SK-N-MC (cell line): ENCODE data around the gene MACF1.

Source experiments
- DNase-seq: peaks from one replicate; pipeline ENCODE4 v3.0.0-alpha.2; 2011; ENCODE audit warnings: low read depth, low spot score
- H3K27ac ChIP-seq: fragments of 200-600 bp; sonication (generic); 2 replicates; pipeline ENCODE4 v1.5.1; 2016; ENCODE audit warnings: mixed run types
- H3K36me3 ChIP-seq: fragments of 200-600 bp; sonication (generic); 2 replicates; pipeline ENCODE4 v1.6.1; 2017; ENCODE audit warnings: antibody characterized with exemption, low read length, mixed read lengths; ENCODE audit not compliant: insufficient read depth
- H3K4me3 ChIP-seq: fragments of 200-600 bp; sonication (generic); 2 replicates; pipeline ENCODE4 v1.5.1; 2016
- H3K9ac ChIP-seq: fragments of 200-600 bp; sonication (generic); 2 replicates; pipeline ENCODE4 v1.8.0; 2017; ENCODE audit warnings: mixed run types, mixed read lengths; ENCODE audit not compliant: insufficient read length
- H3K9me3 ChIP-seq: fragments of 200-600 bp; sonication (generic); 2 replicates; pipeline ENCODE4 v1.6.1; 2017; ENCODE audit warnings: low read depth, mild to moderate bottlenecking, antibody characterized with exemption, low read length, moderate library complexity, mixed read lengths
- EZH2 ChIP-seq: fragments of 200-600 bp; sonication (generic); IDR thresholded peaks from one replicate; pipeline ENCODE4 v1.6.1; 2017; ENCODE audit warnings: antibody characterized with exemption
- FOXP2 ChIP-seq: optimal IDR thresholded peaks from 2 replicates; pipeline ENCODE3; 2011; ENCODE audit warnings: mild to moderate bottlenecking, moderate library complexity; ENCODE audit not compliant: insufficient read depth; ENCODE audit errors: extremely low read length, control extremely low read depth
- POLR2AphosphoS5 ChIP-seq: IDR thresholded peaks from 2 replicates; pipeline ENCODE4 v1.6.1; 2012; ENCODE audit warnings: mild to moderate bottlenecking, low read depth, low read length, borderline replicate concordance

MACF1 gene

DNA sequence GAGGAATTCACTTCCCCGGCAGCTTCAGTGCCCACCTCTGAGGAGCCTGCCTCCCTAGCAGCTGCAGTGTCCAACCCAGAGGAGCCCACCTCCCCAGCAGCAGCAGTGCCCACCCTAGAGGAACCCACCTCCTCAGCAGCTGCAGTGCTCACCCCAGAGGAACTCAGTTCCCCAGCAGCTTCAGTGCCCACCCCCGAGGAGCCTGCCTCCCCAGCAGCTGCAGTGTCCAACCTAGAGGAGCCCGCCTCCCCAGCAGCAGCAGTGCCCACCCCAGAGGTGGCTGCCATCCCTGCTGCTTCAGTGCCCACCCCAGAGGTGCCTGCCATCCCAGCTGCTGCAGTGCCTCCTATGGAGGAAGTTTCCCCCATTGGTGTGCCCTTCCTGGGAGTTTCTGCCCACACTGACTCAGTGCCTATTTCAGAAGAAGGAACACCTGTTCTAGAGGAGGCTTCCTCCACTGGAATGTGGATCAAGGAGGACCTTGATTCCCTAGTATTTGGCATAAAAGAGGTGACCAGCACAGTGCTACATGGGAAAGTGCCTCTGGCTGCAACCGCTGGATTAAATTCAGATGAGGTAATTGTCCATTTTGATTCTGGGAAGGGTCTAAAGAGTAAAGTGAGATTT lies 209.5 kb downstream of the MACF1 start:
- H3K9me3 ChIP-seq, result no peaks in the 10 kb centered on the region
- no peaks in the 10 kb centered on the region for H3K36me3 ChIP-seq
- DNase-seq, result no peak
- TF ChIP-seq POLR2AphosphoS5, result no peak
- no peak for TF ChIP-seq FOXP2
- no peak for TF ChIP-seq EZH2
- no peak overlapping the region for H3K4me3 ChIP-seq
- no peak overlapping the region for H3K9ac ChIP-seq
- H3K27ac ChIP-seq, result no peak overlapping the region

GRCh38 chr1:39415553-39415952 lies 211.1 kb downstream of the MACF1 start:
- TF ChIP-seq POLR2AphosphoS5 (no peak), EZH2 (no peak), FOXP2 (no peak)
- H3K9me3 ChIP-seq, result no peaks in the 10 kb centered on the region
- no peak overlapping the region for H3K4me3 ChIP-seq
- no peak overlapping the region for H3K9ac ChIP-seq
- no peaks in the 10 kb centered on the region for H3K36me3 ChIP-seq
- no peak for DNase-seq
- H3K27ac ChIP-seq, result no peak overlapping the region

DNA sequence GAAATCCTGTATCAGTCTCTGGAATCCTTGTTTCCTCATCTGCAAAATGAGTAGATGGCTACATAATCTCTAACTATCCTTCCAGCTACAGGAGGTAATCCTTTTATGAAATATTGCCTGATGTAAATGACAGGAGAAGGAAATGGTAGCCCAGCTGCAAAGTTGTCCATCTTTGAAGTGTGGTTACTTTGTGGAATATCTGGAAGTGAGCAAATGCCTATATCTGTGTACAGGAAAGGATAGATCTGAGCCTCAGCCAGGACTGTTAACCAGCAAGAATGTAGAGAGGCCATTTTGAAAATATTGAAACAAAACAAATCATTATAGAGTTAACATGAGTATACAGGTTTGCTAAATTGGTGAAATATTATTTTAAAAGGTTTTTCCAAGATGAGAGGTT lies 212.1 kb downstream of the MACF1 start:
- no peak for TF ChIP-seq FOXP2
- TF ChIP-seq POLR2AphosphoS5, result no peak
- no peak for TF ChIP-seq EZH2
- H3K27ac ChIP-seq, result no peak overlapping the region
- DNase-seq, result no peak
- H3K4me3 ChIP-seq, result no peak overlapping the region
- H3K36me3 ChIP-seq, result no peaks in the 10 kb centered on the region
- H3K9ac ChIP-seq, result no peak overlapping the region
- no peaks in the 10 kb centered on the region for H3K9me3 ChIP-seq

- TF ChIP-seq FOXP2, result no peak
- TF ChIP-seq EZH2, result no peak
- TF ChIP-seq POLR2AphosphoS5, result no peak
- Histone ChIP-seq H3K9ac (no peak overlapping the region), H3K36me3 (peaks cover 12% of the 10 kb centered on the region), H3K4me3 (no peak overlapping the region), H3K9me3 (no peaks in the 10 kb centered on the region), H3K27ac (no peak overlapping the region)
- DNase-seq, result no peak
Measured at GRCh38 chr1:39418236-39418635, 213.7 kb downstream of the MACF1 start.

DNA sequence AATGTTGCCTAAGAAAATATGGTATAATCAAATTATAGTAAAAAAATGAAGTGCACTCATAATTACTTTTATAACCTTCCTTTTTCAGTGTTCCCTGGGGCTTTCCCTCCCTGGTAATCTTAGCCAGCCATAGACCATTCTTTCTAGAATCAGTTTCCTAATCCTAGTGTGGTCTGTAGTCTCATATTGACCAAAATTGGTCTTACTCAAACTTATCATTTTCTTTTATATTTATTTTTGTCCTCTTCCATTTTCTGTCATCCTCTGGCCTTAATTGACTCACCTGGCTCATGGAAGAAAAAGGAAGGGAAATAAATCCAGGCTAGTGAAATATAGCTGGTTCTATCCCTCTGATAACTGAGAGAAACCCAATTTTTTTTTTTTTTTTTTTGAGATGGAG lies 216.0 kb downstream of the MACF1 start:
- Histone ChIP-seq H3K36me3 (peaks cover 22% of the 10 kb centered on the region), H3K27ac (no peak overlapping the region), H3K9me3 (no peaks in the 10 kb centered on the region), H3K9ac (no peak overlapping the region), H3K4me3 (no peak overlapping the region)
- TF ChIP-seq FOXP2, result no peak
- no peak for TF ChIP-seq EZH2
- TF ChIP-seq POLR2AphosphoS5, result no peak
- no peak for DNase-seq

GRCh38 chr1:39422614-39423013 lies 218.1 kb downstream of the MACF1 start:
- Histone ChIP-seq H3K9me3 (no peaks in the 10 kb centered on the region), H3K9ac (no peak overlapping the region), H3K36me3 (peaks cover 37% of the 10 kb centered on the region), H3K27ac (no peak overlapping the region), H3K4me3 (no peak overlapping the region)
- TF ChIP-seq FOXP2 (no peak), EZH2 (no peak), POLR2AphosphoS5 (no peak)
- no peak for DNase-seq

DNA sequence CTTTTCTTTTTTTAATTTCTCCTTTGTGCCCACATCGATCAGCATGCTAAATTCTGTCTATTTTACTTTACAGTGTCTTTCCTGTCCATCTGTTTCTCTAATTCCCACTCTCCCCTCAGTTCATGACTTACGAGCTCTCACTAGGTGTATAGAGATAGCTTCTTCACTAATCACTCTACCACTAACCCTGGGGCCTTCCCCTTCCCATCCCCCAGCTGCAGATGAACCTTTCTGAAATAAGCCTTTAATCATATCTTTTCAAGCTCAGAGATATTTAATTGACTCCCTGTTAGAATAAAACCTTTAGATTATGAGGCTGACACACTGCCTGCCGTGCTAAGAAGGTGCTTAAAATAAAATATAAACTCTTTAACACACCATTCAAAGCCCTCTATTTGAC lies 220.7 kb downstream of the MACF1 start:
- Histone ChIP-seq H3K9me3 (no peaks in the 10 kb centered on the region), H3K4me3 (no peak overlapping the region), H3K36me3 (peaks cover 62% of the 10 kb centered on the region), H3K27ac (no peak overlapping the region), H3K9ac (no peak overlapping the region)
- TF ChIP-seq EZH2 (no peak), FOXP2 (no peak), POLR2AphosphoS5 (no peak)
- no peak for DNase-seq

GRCh38 chr1:39425634-39426033 lies 221.1 kb downstream of the MACF1 start:
- H3K36me3 ChIP-seq, result peaks cover 67% of the 10 kb centered on the region
- no peak for DNase-seq

DNA sequence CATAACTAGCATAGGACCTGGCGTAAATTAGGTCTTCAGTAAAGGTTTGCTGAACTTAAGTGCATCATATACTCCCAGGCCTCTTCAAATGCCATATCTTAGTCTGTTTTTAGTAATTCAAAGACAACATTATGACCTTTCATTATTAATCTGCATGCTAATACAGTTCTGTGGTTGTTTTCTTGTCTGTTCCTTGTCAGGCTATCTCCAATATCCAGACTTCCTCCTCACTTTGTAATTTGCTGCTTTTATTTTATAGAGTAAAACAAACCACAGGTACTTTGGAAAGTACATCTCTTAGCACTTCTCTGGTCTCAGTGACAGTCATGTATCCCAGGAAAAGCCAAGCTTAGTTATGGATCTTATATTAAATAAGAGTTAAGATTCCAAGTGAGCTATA lies 221.9 kb downstream of the MACF1 start:
- no peak for DNase-seq
- no peak overlapping the region for H3K27ac ChIP-seq
- no peak overlapping the region for H3K9ac ChIP-seq
- no peaks in the 10 kb centered on the region for H3K9me3 ChIP-seq
- peaks cover 74% of the 10 kb centered on the region for H3K36me3 ChIP-seq
- TF ChIP-seq POLR2AphosphoS5, result no peak
- H3K4me3 ChIP-seq, result no peak overlapping the region

More at GRCh38 chr1:39425634-39426033, 221.1 kb downstream of the MACF1 start:
- Histone ChIP-seq H3K27ac (no peak overlapping the region), H3K9me3 (no peaks in the 10 kb centered on the region), H3K9ac (no peak overlapping the region), H3K4me3 (no peak overlapping the region)
- TF ChIP-seq EZH2, result no peak
- TF ChIP-seq FOXP2, result no peak
- TF ChIP-seq POLR2AphosphoS5, result no peak
